ENCODE data around the gene TTYH2.

DNA sequence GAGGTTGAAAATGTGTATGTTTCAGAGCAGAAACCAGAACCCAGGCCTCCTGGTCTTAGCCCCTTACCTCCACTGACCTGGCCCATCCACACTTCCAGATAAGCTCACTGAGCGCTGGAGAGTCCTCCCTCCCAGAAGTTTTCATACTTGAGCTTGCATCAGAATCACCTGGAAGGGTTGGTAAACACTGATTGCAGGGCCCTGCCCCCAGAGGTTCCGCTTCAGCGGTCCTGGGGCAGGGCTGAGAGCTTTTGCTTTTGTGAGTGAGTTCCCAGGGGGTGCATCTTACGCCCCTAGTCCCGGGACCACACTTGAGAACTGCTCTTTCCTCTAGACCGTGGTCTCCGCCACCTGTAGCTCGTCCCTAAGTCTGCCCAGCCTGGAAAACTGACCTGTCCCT, 20.6 kb downstream of the TTYH2 start:
- TF ChIP-seq, protein P1, sequence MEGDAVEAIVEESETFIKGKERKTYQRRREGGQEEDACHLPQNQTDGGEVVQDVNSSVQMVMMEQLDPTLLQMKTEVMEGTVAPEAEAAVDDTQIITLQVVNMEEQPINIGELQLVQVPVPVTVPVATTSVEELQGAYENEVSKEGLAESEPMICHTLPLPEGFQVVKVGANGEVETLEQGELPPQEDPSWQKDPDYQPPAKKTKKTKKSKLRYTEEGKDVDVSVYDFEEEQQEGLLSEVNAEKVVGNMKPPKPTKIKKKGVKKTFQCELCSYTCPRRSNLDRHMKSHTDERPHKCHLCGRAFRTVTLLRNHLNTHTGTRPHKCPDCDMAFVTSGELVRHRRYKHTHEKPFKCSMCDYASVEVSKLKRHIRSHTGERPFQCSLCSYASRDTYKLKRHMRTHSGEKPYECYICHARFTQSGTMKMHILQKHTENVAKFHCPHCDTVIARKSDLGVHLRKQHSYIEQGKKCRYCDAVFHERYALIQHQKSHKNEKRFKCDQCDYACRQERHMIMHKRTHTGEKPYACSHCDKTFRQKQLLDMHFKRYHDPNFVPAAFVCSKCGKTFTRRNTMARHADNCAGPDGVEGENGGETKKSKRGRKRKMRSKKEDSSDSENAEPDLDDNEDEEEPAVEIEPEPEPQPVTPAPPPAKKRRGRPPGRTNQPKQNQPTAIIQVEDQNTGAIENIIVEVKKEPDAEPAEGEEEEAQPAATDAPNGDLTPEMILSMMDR (IDR thresholded peaks at IDR 0.05), result no peak
- TF ChIP-seq POLR2A (IDR thresholded peaks at IDR 0.05), result no peak

Measured in uterus (tissue), 2 donors.